ENCODE results near the gene HDAC4.

The HDAC4 gene

DNA sequence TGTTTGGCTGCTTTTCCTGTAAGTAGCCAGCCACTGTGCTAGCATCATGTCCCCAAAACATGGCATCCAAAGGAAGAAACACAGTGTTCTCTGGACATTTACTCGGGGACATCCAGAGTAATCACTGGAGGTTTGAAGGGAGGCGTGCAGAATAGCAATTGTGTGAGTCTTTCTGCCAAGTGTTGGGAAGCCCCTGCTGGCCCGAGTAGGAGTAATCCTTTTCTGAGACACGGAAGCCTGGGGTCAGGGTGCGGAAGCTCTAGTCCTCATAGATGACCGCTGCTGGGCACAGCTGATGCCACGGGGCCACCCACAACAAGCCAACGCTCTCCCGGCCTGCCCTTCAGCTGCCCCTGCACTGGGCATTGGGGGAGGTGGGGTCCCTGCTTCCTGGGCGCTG is 24.8 kb upstream of the HDAC4 start:
- Histone ChIP-seq H3K27me3 (ENCODE audit: control insufficient read depth in 2 of 2, insufficient read depth in 2 of 2, low read length in 2 of 2) (no peaks in the 10 kb centered on the region), H3K36me3 (ENCODE audit: control insufficient read depth in 2 of 2, insufficient read depth in 2 of 2, low read length in 2 of 2) (no peaks in the 10 kb centered on the region), H3K27ac (ENCODE audit: low read depth in 2 of 2, low read length in 2 of 2) (no peak overlapping the region), H3K4me1 (ENCODE audit: control insufficient read depth in 2 of 2, insufficient read depth in 2 of 2, low read length in 2 of 2) (no peaks in the 10 kb centered on the region), H3K9ac (ENCODE audit: low read depth in 1 of 2, low read length in 2 of 2) (no peak overlapping the region), H3K9me3 (ENCODE audit: control insufficient read depth in 2 of 2, low read length in 2 of 2) (no peaks in the 10 kb centered on the region), H3K4me3 (ENCODE audit: low read length in 2 of 2) (no peak overlapping the region)

DNA sequence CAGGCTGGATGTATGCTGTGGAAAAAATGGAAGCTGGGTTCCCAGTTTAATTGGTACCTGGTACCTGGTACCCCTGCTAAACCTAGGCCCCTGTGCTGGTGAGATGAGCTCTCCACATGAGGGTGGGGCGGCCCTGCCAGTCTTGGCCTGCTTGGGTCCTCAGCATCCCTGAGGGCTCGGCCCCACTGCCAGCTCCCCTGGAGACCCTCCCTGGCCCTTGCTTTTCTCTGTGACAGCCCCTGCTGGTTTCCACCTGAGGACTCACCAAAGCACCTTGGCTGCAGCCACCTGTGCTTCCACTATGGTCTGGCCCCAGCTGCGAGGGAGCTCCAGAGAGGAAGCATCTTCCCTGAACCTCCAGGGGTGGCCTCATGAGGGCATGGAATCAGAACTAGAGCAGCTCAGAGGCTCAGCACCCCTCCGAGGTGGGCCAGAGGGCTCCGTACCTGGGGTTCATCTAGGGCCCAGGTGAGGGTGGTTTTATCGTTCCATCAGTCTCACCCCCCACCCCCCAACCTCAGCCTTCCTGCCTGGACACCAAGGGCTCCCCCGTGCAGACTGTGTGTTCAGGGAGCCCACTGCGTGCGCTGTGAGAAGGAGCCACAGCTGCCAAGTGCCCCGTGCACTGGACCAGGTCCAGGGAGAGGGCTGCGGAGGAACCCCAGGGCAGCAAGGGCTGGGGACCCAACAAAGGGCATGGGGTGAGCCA is 23.7 kb upstream of the HDAC4 start:
- H3K4me3 ChIP-seq (ENCODE audit: low read length in 2 of 2), result no peak overlapping the region
- H3K27ac ChIP-seq (ENCODE audit: low read depth in 2 of 2, low read length in 2 of 2), result no peak overlapping the region
- H3K36me3 ChIP-seq (ENCODE audit: control insufficient read depth in 2 of 2, insufficient read depth in 2 of 2, low read length in 2 of 2), result no peaks in the 10 kb centered on the region
- H3K9me3 ChIP-seq (ENCODE audit: control insufficient read depth in 2 of 2, low read length in 2 of 2), result no peaks in the 10 kb centered on the region
- H3K4me1 ChIP-seq (ENCODE audit: control insufficient read depth in 2 of 2, insufficient read depth in 2 of 2, low read length in 2 of 2), result no peaks in the 10 kb centered on the region
- no peak overlapping the region for H3K9ac ChIP-seq (ENCODE audit: low read depth in 1 of 2, low read length in 2 of 2)
- no peaks in the 10 kb centered on the region for H3K27me3 ChIP-seq (ENCODE audit: control insufficient read depth in 2 of 2, insufficient read depth in 2 of 2, low read length in 2 of 2)

DNA sequence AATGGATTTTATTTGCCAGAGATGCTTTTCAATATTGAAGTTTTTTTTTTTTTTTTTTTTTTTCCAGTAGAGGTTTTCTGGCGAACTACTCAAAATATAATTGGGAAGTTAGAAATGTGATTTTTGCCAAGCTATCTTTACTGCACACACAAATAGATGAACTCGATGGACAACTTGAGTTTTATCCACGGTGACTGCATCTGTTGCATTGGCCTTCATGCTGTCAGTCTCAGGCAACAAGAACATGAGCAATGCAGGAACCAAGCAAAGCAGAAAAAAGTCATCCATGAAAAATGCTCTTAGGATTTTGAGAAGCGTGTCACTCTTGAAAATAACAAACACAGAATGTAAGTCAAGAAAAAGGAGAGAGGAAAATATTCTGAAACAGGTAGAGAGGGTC is 22.7 kb upstream of the HDAC4 start:
- no peaks in the 10 kb centered on the region for H3K27me3 ChIP-seq (ENCODE audit: control insufficient read depth in 2 of 2, insufficient read depth in 2 of 2, low read length in 2 of 2)
- no peak overlapping the region for H3K9ac ChIP-seq (ENCODE audit: low read depth in 1 of 2, low read length in 2 of 2)
- H3K36me3 ChIP-seq (ENCODE audit: control insufficient read depth in 2 of 2, insufficient read depth in 2 of 2, low read length in 2 of 2), result no peaks in the 10 kb centered on the region
- H3K27ac ChIP-seq (ENCODE audit: low read depth in 2 of 2, low read length in 2 of 2), result no peak overlapping the region
- H3K9me3 ChIP-seq (ENCODE audit: control insufficient read depth in 2 of 2, low read length in 2 of 2), result no peaks in the 10 kb centered on the region
- no peak overlapping the region for H3K4me3 ChIP-seq (ENCODE audit: low read length in 2 of 2)
- no peaks in the 10 kb centered on the region for H3K4me1 ChIP-seq (ENCODE audit: control insufficient read depth in 2 of 2, insufficient read depth in 2 of 2, low read length in 2 of 2)

DNA sequence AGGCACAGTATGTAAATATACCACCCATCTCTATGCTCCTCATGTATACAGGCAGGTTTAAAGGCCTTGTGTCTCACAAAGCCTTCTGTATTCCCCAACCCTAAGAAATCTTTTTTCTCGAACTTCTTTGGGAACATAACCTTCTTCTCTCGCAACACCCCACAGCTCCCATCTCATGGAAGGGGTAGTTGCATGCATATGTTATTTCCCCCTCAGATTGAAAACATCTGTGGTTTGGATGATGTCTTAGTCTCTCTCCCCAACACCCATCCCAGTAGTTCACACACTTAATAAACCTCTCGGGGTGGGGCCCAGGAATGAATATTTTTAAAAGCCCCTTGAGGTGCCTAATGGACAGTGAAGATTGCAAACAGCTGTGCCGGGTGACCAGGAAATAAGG is 21.0 kb upstream of the HDAC4 start:
- Histone ChIP-seq H3K4me1 (ENCODE audit: control insufficient read depth in 2 of 2, insufficient read depth in 2 of 2, low read length in 2 of 2) (no peaks in the 10 kb centered on the region), H3K36me3 (ENCODE audit: control insufficient read depth in 2 of 2, insufficient read depth in 2 of 2, low read length in 2 of 2) (no peaks in the 10 kb centered on the region), H3K9ac (ENCODE audit: low read depth in 1 of 2, low read length in 2 of 2) (no peak overlapping the region), H3K9me3 (ENCODE audit: control insufficient read depth in 2 of 2, low read length in 2 of 2) (no peaks in the 10 kb centered on the region), H3K27me3 (ENCODE audit: control insufficient read depth in 2 of 2, insufficient read depth in 2 of 2, low read length in 2 of 2) (no peaks in the 10 kb centered on the region), H3K27ac (ENCODE audit: low read depth in 2 of 2, low read length in 2 of 2) (no peak overlapping the region), H3K4me3 (ENCODE audit: low read length in 2 of 2) (no peak overlapping the region)

DNA sequence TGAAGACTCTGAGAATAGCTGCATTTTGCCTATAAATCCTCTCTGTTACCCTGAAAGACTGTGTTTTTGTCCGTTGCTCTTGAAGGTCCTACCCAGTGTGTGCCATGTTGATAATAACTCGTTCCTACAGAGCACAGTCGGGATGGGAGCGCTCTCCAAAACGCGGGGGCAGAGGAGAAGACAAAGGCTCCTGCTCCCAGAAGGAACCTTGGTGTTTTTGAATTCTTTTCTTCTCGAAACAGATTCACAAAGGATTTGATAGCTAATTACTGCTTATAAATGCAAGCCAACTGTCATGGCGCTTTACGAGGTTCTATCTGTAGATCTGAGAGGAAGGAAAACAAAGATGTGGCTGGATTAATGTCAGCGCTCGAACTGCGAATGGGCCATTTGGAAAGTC is 19.3 kb upstream of the HDAC4 start:
- Histone ChIP-seq H3K36me3 (ENCODE audit: control insufficient read depth in 2 of 2, insufficient read depth in 2 of 2, low read length in 2 of 2) (no peaks in the 10 kb centered on the region), H3K9me3 (ENCODE audit: control insufficient read depth in 2 of 2, low read length in 2 of 2) (no peaks in the 10 kb centered on the region), H3K4me3 (ENCODE audit: low read length in 2 of 2) (no peak overlapping the region), H3K4me1 (ENCODE audit: control insufficient read depth in 2 of 2, insufficient read depth in 2 of 2, low read length in 2 of 2) (no peaks in the 10 kb centered on the region), H3K27me3 (ENCODE audit: control insufficient read depth in 2 of 2, insufficient read depth in 2 of 2, low read length in 2 of 2) (no peaks in the 10 kb centered on the region), H3K9ac (ENCODE audit: low read depth in 1 of 2, low read length in 2 of 2) (no peak overlapping the region), H3K27ac (ENCODE audit: low read depth in 2 of 2, low read length in 2 of 2) (no peak overlapping the region)

DNA sequence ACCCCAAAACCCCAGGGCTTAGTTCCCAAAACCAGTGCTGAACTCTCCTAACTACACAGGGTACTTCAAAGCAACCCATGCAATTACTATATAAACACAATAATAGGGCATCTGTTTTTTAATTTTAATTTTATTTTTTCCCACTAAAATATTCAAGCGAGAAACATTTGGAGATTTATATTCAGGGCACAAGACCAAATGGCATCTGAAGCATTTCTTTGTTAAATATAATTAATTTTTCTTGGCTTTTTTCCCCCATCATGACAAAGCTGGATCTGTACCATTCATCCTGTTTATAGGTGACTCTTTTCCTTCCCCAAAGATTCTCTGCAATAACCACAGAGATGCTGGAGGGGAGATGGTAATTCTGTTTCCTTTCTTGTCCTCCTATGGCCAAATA is 18.1 kb upstream of the HDAC4 start:
- H3K27ac ChIP-seq (ENCODE audit: low read depth in 2 of 2, low read length in 2 of 2), result no peak overlapping the region
- H3K36me3 ChIP-seq (ENCODE audit: control insufficient read depth in 2 of 2, insufficient read depth in 2 of 2, low read length in 2 of 2), result no peaks in the 10 kb centered on the region

DNA sequence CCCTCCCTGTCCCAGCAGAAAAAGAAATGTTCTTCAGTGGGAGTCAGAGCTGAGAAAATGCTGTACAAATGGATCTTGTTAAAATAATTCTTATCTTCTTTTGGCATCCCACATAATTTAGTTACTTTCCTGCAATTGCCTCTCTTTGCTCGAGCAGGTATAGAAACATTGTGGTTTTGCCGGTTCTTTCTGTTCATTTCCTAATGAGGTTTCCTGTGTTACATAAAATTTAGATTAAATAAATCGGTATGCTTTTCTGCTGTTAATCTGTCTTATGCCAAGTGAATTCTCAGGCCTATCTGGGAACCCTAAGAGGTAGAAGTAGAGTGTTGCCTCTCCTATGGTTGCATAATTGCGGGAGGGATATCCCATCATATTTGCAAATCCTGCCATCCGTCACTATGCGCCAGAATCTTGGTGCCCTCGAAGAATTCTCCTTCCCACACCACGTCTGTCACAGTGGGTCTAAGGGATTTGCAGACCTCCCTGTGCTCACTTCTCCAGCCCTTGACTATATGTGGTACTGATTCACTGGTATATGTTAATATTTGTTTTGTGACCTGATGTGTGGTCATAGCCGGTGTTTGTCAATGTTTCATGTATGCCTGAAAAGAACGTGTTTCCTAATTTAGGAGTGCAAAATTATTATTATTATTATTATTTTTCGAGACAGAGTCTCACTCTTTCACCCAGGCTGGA is 12.2 kb upstream of the HDAC4 start:
- H3K27ac ChIP-seq (ENCODE audit: low read depth in 2 of 2, low read length in 2 of 2), result no peak overlapping the region

More for the DNA sequence above, 18.1 kb upstream of the HDAC4 start:
- Histone ChIP-seq H3K27me3 (ENCODE audit: control insufficient read depth in 2 of 2, insufficient read depth in 2 of 2, low read length in 2 of 2) (no peaks in the 10 kb centered on the region), H3K4me1 (ENCODE audit: control insufficient read depth in 2 of 2, insufficient read depth in 2 of 2, low read length in 2 of 2) (no peaks in the 10 kb centered on the region), H3K9me3 (ENCODE audit: control insufficient read depth in 2 of 2, low read length in 2 of 2) (no peaks in the 10 kb centered on the region), H3K9ac (ENCODE audit: low read depth in 1 of 2, low read length in 2 of 2) (no peak overlapping the region), H3K4me3 (ENCODE audit: low read length in 2 of 2) (no peak overlapping the region)

DNA sequence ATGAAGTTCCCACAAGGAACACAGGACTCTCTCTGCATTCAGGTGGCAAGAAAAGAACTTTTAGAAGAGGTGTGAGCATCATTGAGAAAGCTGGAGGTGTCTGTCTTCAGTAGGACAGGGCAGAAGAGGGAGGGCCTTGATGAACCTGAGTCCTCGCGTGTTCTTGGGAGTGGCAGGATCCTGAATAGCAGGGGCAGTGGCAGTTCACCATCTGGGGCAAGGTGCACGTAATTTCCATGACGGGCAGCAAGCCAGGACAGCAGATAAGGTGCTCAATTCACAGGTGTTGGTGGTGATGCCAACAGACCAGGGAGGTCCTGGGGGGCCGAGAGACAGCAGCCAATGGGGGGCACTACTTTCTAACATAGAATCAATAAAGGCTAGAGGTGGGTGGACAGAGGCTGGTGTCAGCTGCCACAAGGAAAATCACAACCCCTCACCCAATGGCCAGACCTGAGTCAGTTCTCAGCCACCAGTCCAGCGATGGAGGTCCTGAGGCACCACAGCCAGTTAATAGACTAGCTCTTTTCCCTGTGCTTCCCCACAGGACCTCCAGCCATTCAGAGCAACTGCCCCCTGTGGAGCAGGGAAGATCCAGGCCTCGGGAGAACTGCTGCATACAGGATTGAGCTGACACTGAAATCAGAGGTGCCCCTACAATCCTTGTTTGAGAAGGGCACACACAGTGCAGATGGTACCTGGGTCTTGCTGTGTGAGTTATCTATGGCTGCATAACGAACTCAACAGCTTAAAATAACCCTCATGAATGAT is 10.9 kb upstream of the HDAC4 start:
- H3K4me3 ChIP-seq (ENCODE audit: low read length in 2 of 2), result no peak overlapping the region
- H3K27ac ChIP-seq (ENCODE audit: low read depth in 2 of 2, low read length in 2 of 2), result no peak overlapping the region
- H3K4me1 ChIP-seq (ENCODE audit: control insufficient read depth in 2 of 2, insufficient read depth in 2 of 2, low read length in 2 of 2), result no peaks in the 10 kb centered on the region
- no peaks in the 10 kb centered on the region for H3K9me3 ChIP-seq (ENCODE audit: control insufficient read depth in 2 of 2, low read length in 2 of 2)
- no peak overlapping the region for H3K9ac ChIP-seq (ENCODE audit: low read depth in 1 of 2, low read length in 2 of 2)
- no peaks in the 10 kb centered on the region for H3K36me3 ChIP-seq (ENCODE audit: control insufficient read depth in 2 of 2, insufficient read depth in 2 of 2, low read length in 2 of 2)
- H3K27me3 ChIP-seq (ENCODE audit: control insufficient read depth in 2 of 2, insufficient read depth in 2 of 2, low read length in 2 of 2), result no peaks in the 10 kb centered on the region

More for the DNA sequence above, 12.2 kb upstream of the HDAC4 start:
- H3K4me1 ChIP-seq (ENCODE audit: control insufficient read depth in 2 of 2, insufficient read depth in 2 of 2, low read length in 2 of 2), result no peaks in the 10 kb centered on the region
- H3K36me3 ChIP-seq (ENCODE audit: control insufficient read depth in 2 of 2, insufficient read depth in 2 of 2, low read length in 2 of 2), result no peaks in the 10 kb centered on the region
- no peaks in the 10 kb centered on the region for H3K27me3 ChIP-seq (ENCODE audit: control insufficient read depth in 2 of 2, insufficient read depth in 2 of 2, low read length in 2 of 2)
- H3K4me3 ChIP-seq (ENCODE audit: low read length in 2 of 2), result no peak overlapping the region
- no peak overlapping the region for H3K9ac ChIP-seq (ENCODE audit: low read depth in 1 of 2, low read length in 2 of 2)
- no peaks in the 10 kb centered on the region for H3K9me3 ChIP-seq (ENCODE audit: control insufficient read depth in 2 of 2, low read length in 2 of 2)

DNA sequence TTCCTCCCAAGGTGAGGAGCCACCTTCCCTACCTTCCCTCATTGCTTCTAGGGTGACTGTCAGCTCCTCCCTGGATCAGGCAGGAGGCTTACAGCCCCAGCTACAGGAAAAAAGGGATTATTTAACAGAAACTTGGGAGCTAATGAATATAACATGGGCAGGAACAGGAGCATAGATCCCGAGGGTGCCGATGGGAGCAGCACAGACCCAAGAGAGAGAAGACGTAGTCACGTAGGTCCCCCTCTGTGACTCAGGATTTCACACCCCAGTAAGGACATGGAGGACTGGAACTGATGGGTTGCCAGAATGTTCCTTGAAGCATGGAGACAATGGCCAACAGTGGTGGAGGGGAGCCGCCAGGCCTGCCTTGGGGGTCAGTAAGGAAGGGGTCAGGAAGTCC is 10.3 kb upstream of the HDAC4 start:
- Histone ChIP-seq H3K9ac (ENCODE audit: low read depth in 1 of 2, low read length in 2 of 2) (no peak overlapping the region), H3K27me3 (ENCODE audit: control insufficient read depth in 2 of 2, insufficient read depth in 2 of 2, low read length in 2 of 2) (no peaks in the 10 kb centered on the region), H3K36me3 (ENCODE audit: control insufficient read depth in 2 of 2, insufficient read depth in 2 of 2, low read length in 2 of 2) (no peaks in the 10 kb centered on the region), H3K4me1 (ENCODE audit: control insufficient read depth in 2 of 2, insufficient read depth in 2 of 2, low read length in 2 of 2) (no peaks in the 10 kb centered on the region), H3K9me3 (ENCODE audit: control insufficient read depth in 2 of 2, low read length in 2 of 2) (no peaks in the 10 kb centered on the region), H3K27ac (ENCODE audit: low read depth in 2 of 2, low read length in 2 of 2) (no peak overlapping the region), H3K4me3 (ENCODE audit: low read length in 2 of 2) (no peak overlapping the region)

DNA sequence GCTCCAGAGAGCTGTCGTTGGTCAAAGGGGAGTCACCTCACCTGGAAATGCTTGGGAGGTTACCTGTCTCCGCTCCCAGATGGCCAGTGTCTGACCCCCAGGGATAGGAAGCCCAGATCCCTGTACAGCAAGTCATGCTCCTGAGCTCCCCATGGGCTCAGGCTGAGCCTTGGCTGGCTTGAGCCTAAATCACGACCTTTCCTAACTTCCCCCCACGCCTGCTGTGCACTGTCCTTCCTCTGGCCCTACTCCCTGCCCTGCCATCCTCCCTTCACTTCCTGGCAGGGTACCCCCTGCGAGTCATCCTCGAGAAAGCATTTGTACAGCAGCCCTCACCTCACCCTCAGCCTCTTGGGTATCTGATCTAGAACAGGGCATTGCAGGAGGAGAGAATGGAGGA is 9.2 kb upstream of the HDAC4 start:
- H3K27me3 ChIP-seq (ENCODE audit: control insufficient read depth in 2 of 2, insufficient read depth in 2 of 2, low read length in 2 of 2), result no peaks in the 10 kb centered on the region
- H3K4me3 ChIP-seq (ENCODE audit: low read length in 2 of 2), result no peak overlapping the region
- no peak overlapping the region for H3K9ac ChIP-seq (ENCODE audit: low read depth in 1 of 2, low read length in 2 of 2)
- H3K27ac ChIP-seq (ENCODE audit: low read depth in 2 of 2, low read length in 2 of 2), result no peak overlapping the region
- no peaks in the 10 kb centered on the region for H3K36me3 ChIP-seq (ENCODE audit: control insufficient read depth in 2 of 2, insufficient read depth in 2 of 2, low read length in 2 of 2)
- H3K9me3 ChIP-seq (ENCODE audit: control insufficient read depth in 2 of 2, low read length in 2 of 2), result no peaks in the 10 kb centered on the region
- H3K4me1 ChIP-seq (ENCODE audit: control insufficient read depth in 2 of 2, insufficient read depth in 2 of 2, low read length in 2 of 2), result no peaks in the 10 kb centered on the region
